SK-N-MC (cell line): ENCODE data around the gene TSPAN4.

ENCODE experiments used
- DNase-seq: peaks from one replicate; pipeline ENCODE4 v3.0.0-alpha.2; 2011; ENCODE audit warnings: low read depth, low spot score
- H3K27ac ChIP-seq: fragments of 200-600 bp; sonication (generic); 2 replicates; pipeline ENCODE4 v1.5.1; 2016; ENCODE audit warnings: mixed run types
- H3K36me3 ChIP-seq: fragments of 200-600 bp; sonication (generic); 2 replicates; pipeline ENCODE4 v1.6.1; 2017; ENCODE audit warnings: antibody characterized with exemption, low read length, mixed read lengths; ENCODE audit not compliant: insufficient read depth
- H3K4me3 ChIP-seq: fragments of 200-600 bp; sonication (generic); 2 replicates; pipeline ENCODE4 v1.5.1; 2016
- H3K9ac ChIP-seq: fragments of 200-600 bp; sonication (generic); 2 replicates; pipeline ENCODE4 v1.8.0; 2017; ENCODE audit warnings: mixed run types, mixed read lengths; ENCODE audit not compliant: insufficient read length
- H3K9me3 ChIP-seq: fragments of 200-600 bp; sonication (generic); 2 replicates; pipeline ENCODE4 v1.6.1; 2017; ENCODE audit warnings: low read depth, mild to moderate bottlenecking, antibody characterized with exemption, low read length, moderate library complexity, mixed read lengths
- EZH2 ChIP-seq: fragments of 200-600 bp; sonication (generic); IDR thresholded peaks from one replicate; pipeline ENCODE4 v1.6.1; 2017; ENCODE audit warnings: antibody characterized with exemption
- FOXP2 ChIP-seq: optimal IDR thresholded peaks from 2 replicates; pipeline ENCODE3; 2011; ENCODE audit warnings: mild to moderate bottlenecking, moderate library complexity; ENCODE audit not compliant: insufficient read depth; ENCODE audit errors: extremely low read length, control extremely low read depth
- POLR2AphosphoS5 ChIP-seq: IDR thresholded peaks from 2 replicates; pipeline ENCODE4 v1.6.1; 2012; ENCODE audit warnings: mild to moderate bottlenecking, low read depth, low read length, borderline replicate concordance

The TSPAN4 gene

GRCh38 chr11:867856-868358 is 25.3 kb downstream of the TSPAN4 start:
- H3K9ac ChIP-seq = no peak overlapping the region
- TF ChIP-seq FOXP2 (no peak), POLR2AphosphoS5 (peak; percentile 24; the same call in 1 of the 2 replicates)
- H3K27ac ChIP-seq = peak overlapping the region; percentile 36; the same call in 1 of the 2 replicates
- H3K9me3 ChIP-seq = no peaks in the 10 kb centered on the region
- no peak for DNase-seq
- H3K4me3 ChIP-seq = no peak overlapping the region
- H3K36me3 ChIP-seq = no peaks in the 10 kb centered on the region; the same call in 1 of the 2 replicates

- Histone ChIP-seq H3K9ac (no peak overlapping the region), H3K9me3 (no peaks in the 10 kb centered on the region), H3K4me3 (no peak overlapping the region), H3K27ac (no peak overlapping the region), H3K36me3 (no peaks in the 10 kb centered on the region; the same call in 1 of the 2 replicates)
- DNase-seq = no peak
- TF ChIP-seq FOXP2 (no peak), EZH2 (no peak), POLR2AphosphoS5 (no peak; the same call in 1 of the 2 replicates)
Measured at GRCh38 chr11:868394-868793, 25.7 kb downstream of the TSPAN4 start.

- H3K9me3 ChIP-seq = no peaks in the 10 kb centered on the region
- DNase-seq = no peak
- TF ChIP-seq FOXP2 (no peak), POLR2AphosphoS5 (no peak), EZH2 (no peak)
- H3K27ac ChIP-seq = no peak overlapping the region
- no peak overlapping the region for H3K4me3 ChIP-seq
- no peak overlapping the region for H3K9ac ChIP-seq
- H3K36me3 ChIP-seq = no peaks in the 10 kb centered on the region; the same call in 1 of the 2 replicates
Measured at GRCh38 chr11:868802-869201, 26.1 kb downstream of the TSPAN4 start.

- TF ChIP-seq POLR2AphosphoS5 (no peak), FOXP2 (no peak), EZH2 (no peak)
- Histone ChIP-seq H3K27ac (no peak overlapping the region), H3K36me3 (peaks cover 2% of the 10 kb centered on the region; the same call in 1 of the 2 replicates), H3K9me3 (no peaks in the 10 kb centered on the region), H3K9ac (no peak overlapping the region), H3K4me3 (no peak overlapping the region)
- DNase-seq = no peak
Measured at GRCh38 chr11:869399-870126, 26.9 kb downstream of the TSPAN4 start.

- Histone ChIP-seq H3K36me3 (peaks cover 3% of the 10 kb centered on the region; the same call in 1 of the 2 replicates), H3K27ac (no peak overlapping the region), H3K9me3 (no peaks in the 10 kb centered on the region), H3K4me3 (no peak overlapping the region), H3K9ac (no peak overlapping the region)
- TF ChIP-seq FOXP2 = no peak
- TF ChIP-seq POLR2AphosphoS5 = no peak
- TF ChIP-seq EZH2 = no peak
- no peak for DNase-seq
Measured at GRCh38 chr11:870127-870413, 27.4 kb downstream of the TSPAN4 start.

- Histone ChIP-seq H3K4me3 (no peak overlapping the region), H3K36me3 (peaks cover 3% of the 10 kb centered on the region; the same call in 1 of the 2 replicates), H3K27ac (no peak overlapping the region), H3K9me3 (no peaks in the 10 kb centered on the region), H3K9ac (no peak overlapping the region)
- no peak for DNase-seq
- TF ChIP-seq POLR2AphosphoS5 (no peak), EZH2 (no peak), FOXP2 (no peak)
Measured at GRCh38 chr11:870418-870817, 27.8 kb downstream of the TSPAN4 start.

GRCh38 chr11:871472-871871 is 28.8 kb downstream of the TSPAN4 start:
- Histone ChIP-seq H3K36me3 (peaks cover 3% of the 10 kb centered on the region; the same call in 1 of the 2 replicates), H3K27ac (no peak overlapping the region), H3K4me3 (no peak overlapping the region), H3K9ac (no peak overlapping the region), H3K9me3 (no peaks in the 10 kb centered on the region)
- no peak for DNase-seq
- TF ChIP-seq FOXP2 (no peak), POLR2AphosphoS5 (no peak; the same call in 1 of the 2 replicates), EZH2 (no peak)

- Histone ChIP-seq H3K9ac (no peak overlapping the region), H3K27ac (no peak overlapping the region), H3K9me3 (no peaks in the 10 kb centered on the region), H3K36me3 (peaks cover 3% of the 10 kb centered on the region; the same call in 1 of the 2 replicates), H3K4me3 (no peak overlapping the region)
- no peak for TF ChIP-seq POLR2AphosphoS5
- TF ChIP-seq EZH2 = no peak
- TF ChIP-seq FOXP2 = no peak
- DNase-seq = no peak
Measured at GRCh38 chr11:872799-873198, 30.1 kb downstream of the TSPAN4 start.
